22Rv1 (cell line): ENCODE results near the gene PLCH2.

Experiments
- H3K27ac ChIP-seq: fragments of 450-650 bp; 2 replicates; pipeline ENCODE4 v1.5.1; 2017
- CTCF ChIP-seq: fragments of 450-650 bp; IDR thresholded peaks from 2 replicates; pipeline ENCODE4 v1.5.1; 2017; ENCODE audit warnings: mild to moderate bottlenecking
- ZFX ChIP-seq: fragments of 450-650 bp; IDR thresholded peaks from 2 replicates; pipeline ENCODE4 v1.6.1; 2017; ENCODE audit warnings: antibody characterized with exemption, borderline replicate concordance

Gene PLCH2

DNA sequence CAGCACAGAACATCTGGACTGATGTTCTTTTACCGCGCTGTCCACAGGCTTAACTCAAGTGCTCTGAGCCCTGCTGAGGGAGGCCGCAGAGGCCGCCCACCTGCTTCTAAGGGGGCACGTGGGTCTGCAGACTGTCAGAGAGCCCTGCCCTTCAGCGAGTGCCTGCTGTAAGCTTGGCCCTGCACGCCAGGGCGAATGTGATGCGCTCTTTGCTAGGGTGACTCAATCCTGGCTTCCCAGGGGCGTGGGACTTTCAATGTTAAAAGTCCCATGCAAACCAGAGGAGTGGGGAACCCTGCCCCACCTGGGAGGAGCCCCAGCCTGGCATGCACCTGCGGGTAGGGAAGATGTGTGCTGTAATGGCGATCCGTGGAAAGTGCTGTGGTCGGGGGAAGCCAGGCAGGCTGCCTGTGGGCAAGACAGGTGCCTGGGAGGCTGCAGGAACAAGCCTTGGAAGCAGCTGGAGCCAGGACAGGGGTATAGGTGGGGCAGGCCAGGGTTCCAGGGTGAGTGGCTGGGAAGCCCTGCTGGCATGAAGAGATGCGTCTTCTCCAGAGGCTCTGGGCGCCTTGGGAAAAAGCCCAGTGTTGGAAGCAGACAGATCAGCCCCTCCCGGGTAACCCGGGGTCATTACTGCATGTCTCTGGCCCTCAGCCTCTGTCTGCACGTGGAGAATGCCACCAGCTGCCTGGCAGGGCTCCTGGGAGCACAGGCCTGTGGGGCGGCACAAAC lies 50.9 kb downstream of the PLCH2 start:
- TF ChIP-seq ZFX (no peak), CTCF (no peak)
- peak overlapping the region; percentile 74 for H3K27ac ChIP-seq

DNA sequence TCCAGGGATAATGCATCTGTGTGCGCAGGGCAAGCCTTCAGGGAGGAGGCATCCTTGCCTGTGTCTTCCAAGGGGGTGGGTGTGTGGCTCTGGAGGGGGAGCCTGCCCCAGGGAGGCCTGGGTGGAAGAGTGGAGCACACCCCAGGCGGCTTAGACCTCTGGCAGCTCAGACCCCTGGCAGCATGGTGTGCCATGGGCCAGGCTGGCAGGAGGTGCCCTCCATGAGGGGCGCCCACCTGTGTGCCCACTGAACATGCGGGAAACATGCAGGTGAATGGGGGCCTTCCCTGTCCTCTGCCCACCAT lies 51.4 kb downstream of the PLCH2 start:
- no peak overlapping the region for H3K27ac ChIP-seq
- TF ChIP-seq ZFX: no peak
- no peak for TF ChIP-seq CTCF

DNA sequence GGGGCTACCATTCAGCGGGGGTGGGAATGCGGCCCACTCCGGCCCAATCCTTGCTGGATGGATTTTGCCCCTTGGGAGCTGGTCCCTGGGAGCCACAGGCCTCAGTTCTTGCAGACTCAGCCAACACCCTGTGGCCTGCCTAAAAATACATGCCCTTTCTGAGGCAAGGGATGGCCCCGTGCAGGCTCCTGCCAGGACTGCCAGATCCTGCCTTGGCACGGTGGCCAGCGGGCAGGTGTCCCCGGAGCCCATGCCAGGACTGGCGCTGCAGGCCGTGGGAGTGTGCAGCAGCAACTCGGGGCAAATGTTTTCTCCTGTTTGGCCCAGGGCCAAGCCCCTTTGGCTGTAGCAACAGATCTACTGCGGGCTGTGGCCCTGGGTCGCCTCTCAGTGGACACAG lies 51.9 kb downstream of the PLCH2 start:
- TF ChIP-seq CTCF: no peak
- TF ChIP-seq ZFX: no peak
- no peak overlapping the region for H3K27ac ChIP-seq

- TF ChIP-seq ZFX (no peak), CTCF (no peak)
- no peak overlapping the region for H3K27ac ChIP-seq
These were observed 52.5 kb downstream of the PLCH2 start for GRCh38 chr1:2528611-2528965.

- no peak overlapping the region for H3K27ac ChIP-seq
- TF ChIP-seq ZFX (no peak), CTCF (peak; percentile 46; the same call in 1 of the 2 replicates)
These were observed 53.1 kb downstream of the PLCH2 start for GRCh38 chr1:2528966-2529783.

DNA sequence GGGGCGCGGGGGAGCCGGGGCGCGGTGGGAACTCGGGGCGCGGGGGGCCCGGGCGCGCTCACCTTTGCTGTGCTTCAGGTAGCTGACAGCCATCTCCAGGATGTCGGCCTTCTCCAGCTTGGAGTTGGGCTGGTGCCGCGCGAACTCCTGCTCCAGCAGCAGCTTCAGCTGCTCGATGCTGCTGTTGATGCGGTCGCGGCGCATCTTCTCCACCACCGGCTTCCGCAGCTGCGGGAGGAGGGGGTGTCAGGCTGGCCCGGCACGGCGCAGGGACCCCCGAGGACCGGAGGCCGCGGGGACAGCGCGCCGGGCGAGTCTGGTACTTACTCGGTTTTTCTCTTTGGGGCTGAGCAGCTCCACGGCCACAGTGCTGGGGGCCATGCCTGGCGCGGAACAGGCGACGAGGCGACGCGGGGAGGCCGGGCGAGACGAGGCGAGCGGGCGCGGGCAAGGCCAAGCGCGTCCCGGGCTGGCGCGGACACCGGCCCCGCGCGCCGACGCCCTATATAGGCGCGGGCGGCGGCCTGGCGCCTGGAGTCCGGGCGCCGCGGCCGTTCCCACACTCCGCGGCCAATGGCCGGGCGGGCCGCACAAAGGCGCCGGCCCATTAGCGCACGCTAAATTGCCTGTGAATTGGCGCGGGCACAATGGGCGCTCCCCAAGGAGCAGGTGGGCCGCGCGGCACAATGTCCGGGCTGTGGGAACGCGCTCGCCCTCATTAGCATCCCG lies 53.9 kb downstream of the PLCH2 start, which contains the start of gene HES5:
TSS of gene HES5 (minus strand) at position 480 of the 729 bp plus-strand sequence. CDS start at position 381, 99 bp downstream.
- no peak within 1 kb of the TSS for H3K27ac ChIP-seq
- no peak for TF ChIP-seq CTCF
- TF ChIP-seq ZFX: no peak
